ENCODE data around the gene IHH.

DNA sequence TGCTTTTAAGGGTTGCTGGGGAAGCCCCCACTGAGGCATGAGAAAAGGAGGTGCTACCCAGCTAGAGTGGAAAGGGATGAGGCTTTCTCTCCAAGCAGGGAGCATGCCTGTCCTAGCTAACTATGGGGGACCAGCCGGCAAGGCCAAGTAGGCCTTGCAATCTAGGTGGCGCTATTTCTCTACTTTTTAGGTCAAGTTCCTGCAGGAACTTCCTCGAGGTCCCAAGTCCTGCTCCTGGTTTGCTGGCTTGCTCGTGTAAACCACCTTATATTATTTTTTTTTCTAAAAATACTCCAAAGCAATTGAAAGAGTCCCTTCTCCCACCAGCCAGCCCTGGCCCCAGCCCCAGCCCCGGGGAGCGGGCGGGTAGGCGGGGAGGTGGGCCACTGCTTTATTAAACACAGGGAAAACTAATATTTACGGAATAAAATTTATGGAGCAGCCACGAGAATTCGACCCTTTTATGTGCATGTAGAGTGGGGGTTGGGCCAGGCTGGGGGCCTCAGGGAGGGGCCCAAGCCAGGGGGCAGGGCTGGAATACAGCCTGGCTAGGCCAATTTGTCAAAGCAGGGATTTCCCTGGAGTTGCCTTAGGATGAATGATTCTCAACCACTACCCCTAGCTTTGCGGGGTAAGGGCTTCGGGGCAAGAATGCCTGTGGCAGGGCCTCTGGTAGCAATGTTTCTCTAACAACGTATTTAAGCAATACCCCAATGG lies 12.8 kb upstream of the IHH start:
- TF ChIP-seq POLR2A (IDR thresholded peaks at IDR 0.05): no peak
- TF ChIP-seq, protein P1, sequence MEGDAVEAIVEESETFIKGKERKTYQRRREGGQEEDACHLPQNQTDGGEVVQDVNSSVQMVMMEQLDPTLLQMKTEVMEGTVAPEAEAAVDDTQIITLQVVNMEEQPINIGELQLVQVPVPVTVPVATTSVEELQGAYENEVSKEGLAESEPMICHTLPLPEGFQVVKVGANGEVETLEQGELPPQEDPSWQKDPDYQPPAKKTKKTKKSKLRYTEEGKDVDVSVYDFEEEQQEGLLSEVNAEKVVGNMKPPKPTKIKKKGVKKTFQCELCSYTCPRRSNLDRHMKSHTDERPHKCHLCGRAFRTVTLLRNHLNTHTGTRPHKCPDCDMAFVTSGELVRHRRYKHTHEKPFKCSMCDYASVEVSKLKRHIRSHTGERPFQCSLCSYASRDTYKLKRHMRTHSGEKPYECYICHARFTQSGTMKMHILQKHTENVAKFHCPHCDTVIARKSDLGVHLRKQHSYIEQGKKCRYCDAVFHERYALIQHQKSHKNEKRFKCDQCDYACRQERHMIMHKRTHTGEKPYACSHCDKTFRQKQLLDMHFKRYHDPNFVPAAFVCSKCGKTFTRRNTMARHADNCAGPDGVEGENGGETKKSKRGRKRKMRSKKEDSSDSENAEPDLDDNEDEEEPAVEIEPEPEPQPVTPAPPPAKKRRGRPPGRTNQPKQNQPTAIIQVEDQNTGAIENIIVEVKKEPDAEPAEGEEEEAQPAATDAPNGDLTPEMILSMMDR (IDR thresholded peaks at IDR 0.05): peak in 4 of 5 experiments; percentile 11 to 37 (median 25)
- TF ChIP-seq EP300 (IDR thresholded peaks at IDR 0.05): no peak

Data from tibial nerve (tissue), 4 donors.